Measurements from ENCODE around the gene NELFB.

NELFB gene

GRCh38 chr9:137251490-137252268 lies 3.4 kb upstream of the NELFB start:
- in situ Hi-C loops (cut with MboI; ENCODE audit: low sequenced_read_pairs, unreplicated experiment): no loop called here
- DNase-seq (ENCODE audit: low spot score): no peak
- TF ChIP-seq CTCF (IDR thresholded peaks at IDR 0.05; ENCODE audit: borderline replicate concordance, control extremely low read depth, extremely low read depth, insufficient read depth, missing control alignments): no peak

DNA sequence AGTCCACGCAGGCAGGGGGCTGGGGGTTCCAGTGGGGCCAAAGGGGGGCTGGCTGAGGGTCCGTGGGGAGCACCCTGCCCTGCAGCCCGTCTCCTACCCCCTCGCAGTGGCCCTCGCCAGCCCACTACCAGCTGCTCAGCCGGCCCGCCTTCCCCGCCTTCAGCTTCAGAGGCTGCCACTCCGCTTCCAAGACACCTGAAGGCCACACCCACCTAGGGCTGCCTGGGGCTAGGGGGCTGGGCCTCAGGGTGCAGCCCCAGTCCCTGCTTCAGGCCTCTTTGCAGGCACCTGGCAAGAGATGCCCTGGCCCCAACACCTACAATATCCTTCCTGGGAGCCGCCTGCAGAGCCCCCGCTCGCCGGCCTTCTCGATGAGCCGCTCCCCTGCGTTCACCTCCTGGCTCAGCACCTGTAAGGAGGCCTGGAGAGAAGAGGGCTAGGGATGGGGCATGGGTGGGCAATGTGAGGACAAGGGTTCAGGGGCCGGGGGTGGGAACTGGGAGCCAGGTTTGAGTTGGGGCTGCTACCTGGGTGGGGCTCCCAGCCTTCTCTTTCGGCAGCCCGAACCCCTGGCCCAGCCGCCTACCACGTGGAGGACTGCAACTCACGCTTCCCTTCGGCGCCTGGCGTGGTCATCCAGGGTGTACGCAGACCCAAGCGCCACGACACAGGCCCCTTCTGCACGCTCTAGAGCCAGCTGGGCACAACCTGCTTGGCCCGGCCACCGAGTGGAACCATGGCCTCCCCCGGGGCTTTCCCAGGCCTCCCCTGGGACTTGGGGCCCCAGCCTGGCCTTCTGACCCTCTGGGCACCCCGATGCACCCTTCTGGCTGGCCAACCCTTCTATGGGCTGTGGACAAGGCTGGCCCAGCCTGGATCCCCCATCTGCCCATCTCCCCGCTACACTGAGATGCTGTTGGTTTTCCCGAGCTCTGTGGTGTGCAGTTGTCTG lies 2.3 kb upstream of the NELFB start:
- no peak for DNase-seq (ENCODE audit: low spot score)
- in situ Hi-C loops (cut with MboI; ENCODE audit: low sequenced_read_pairs, unreplicated experiment): no loop called here
- no peak for TF ChIP-seq CTCF (IDR thresholded peaks at IDR 0.05; ENCODE audit: borderline replicate concordance, control extremely low read depth, extremely low read depth, insufficient read depth, missing control alignments)

DNA sequence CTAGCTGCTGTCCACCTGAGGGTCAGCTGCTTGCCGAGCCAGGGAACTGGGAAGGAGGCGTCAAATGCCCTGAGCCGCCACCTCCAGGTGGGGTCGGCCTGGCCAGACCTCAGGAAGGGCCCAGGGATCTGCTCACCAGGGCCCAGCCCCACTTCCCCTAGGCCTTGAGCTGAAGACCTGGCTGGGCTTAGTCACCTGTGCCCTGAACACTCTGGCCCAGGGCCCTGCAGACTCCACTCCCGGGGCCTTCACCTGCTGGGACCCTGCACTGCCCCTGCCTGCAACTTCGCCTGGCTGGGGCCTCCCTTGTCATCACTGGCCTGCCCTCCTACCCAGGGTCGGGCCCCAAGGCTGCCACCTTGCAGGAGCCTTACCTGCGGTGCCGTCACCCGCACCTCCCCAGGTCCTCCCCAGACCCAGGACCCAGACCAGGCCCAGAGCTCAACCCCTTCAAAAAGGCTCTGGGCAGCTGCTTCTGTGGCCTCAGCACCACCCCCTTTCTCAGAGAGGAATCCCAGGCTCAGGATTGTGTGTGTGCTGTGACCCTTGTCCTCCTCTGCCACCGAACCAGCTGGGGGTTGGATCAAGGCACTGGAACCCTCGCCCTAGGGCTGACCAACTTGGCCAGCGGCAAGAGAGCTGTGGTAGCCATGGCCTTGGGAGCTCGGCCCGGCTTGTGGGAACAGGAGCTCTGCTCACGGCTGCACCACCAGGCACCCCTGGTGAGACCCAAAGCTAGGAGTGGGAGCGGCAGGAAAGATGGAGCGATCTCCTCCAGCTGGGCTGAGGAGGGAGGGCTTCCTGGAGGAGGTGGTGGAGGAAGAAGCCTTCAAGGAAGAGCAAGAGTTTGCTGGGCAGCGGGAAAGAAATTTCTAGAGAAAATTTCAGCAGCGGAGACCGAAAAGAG lies 1.2 kb upstream of the NELFB start:
- in situ Hi-C loops (cut with MboI; ENCODE audit: low sequenced_read_pairs, unreplicated experiment): no loop called here
- no peak for TF ChIP-seq CTCF (IDR thresholded peaks at IDR 0.05; ENCODE audit: borderline replicate concordance, control extremely low read depth, extremely low read depth, insufficient read depth, missing control alignments)
- no peak for DNase-seq (ENCODE audit: low spot score)

GRCh38 chr9:137255448-137256114 lies 454 bp downstream of the NELFB start:
- no peak for TF ChIP-seq CTCF (IDR thresholded peaks at IDR 0.05; ENCODE audit: borderline replicate concordance, control extremely low read depth, extremely low read depth, insufficient read depth, missing control alignments)
- DNase-seq (ENCODE audit: low spot score): no peak
- in situ Hi-C loops (cut with MboI; ENCODE audit: low sequenced_read_pairs, unreplicated experiment): no loop called here

- in situ Hi-C loops (cut with MboI; ENCODE audit: low sequenced_read_pairs, unreplicated experiment): no loop called here
- no peak for DNase-seq (ENCODE audit: low spot score)
- TF ChIP-seq CTCF (IDR thresholded peaks at IDR 0.05; ENCODE audit: borderline replicate concordance, control extremely low read depth, extremely low read depth, insufficient read depth, missing control alignments): no peak
Measured at GRCh38 chr9:137256362-137256761, 1.2 kb downstream of the NELFB start.

Data from GM13976 (cell line).